K562 (cell line): Measurements from ENCODE around the gene SND1.

ENCODE experiments used
- BACH1 ChIP-seq: fragments of 200-800 bp; sonication (Bioruptor generic); IDR thresholded peaks from 2 replicates; pipeline ENCODE4 v1.6.1; 2016; ENCODE audit warnings: missing genetic modification characterization, missing compliant biosample characterization
- BRF2 ChIP-seq: IDR thresholded peaks from 3 replicates; pipeline ENCODE4 v1.6.1; 2011; ENCODE audit warnings: borderline replicate concordance, mild to moderate bottlenecking; ENCODE audit not compliant: insufficient read length, insufficient read depth
- CBX2 ChIP-seq: fragments of 200-600 bp; sonication (generic); IDR thresholded peaks from one replicate; pipeline ENCODE4 v1.6.1; 2012; ENCODE audit warnings: mild to moderate bottlenecking, low read length, inconsistent platforms; ENCODE audit not compliant: insufficient read depth, poor library complexity, severe bottlenecking
- LARP7 ChIP-seq: fragments of 450-650 bp; IDR thresholded peaks from 2 replicates; pipeline ENCODE4 v1.6.1; 2016
- MITF ChIP-seq: IDR thresholded peaks from 2 replicates; pipeline ENCODE4 v1.6.1; 2014; ENCODE audit warnings: antibody characterized with exemption
- TCF7 ChIP-seq: sonication (generic); IDR thresholded peaks from 2 replicates; pipeline ENCODE4 v1.6.1; 2016; ENCODE audit warnings: antibody characterized with exemption, borderline replicate concordance
- TCF7L2 ChIP-seq: fragments of 150-350 bp; IDR thresholded peaks from 2 replicates; pipeline ENCODE4 v1.6.1; 2016; ENCODE audit warnings: low read depth, mild to moderate bottlenecking, low read length, moderate library complexity
- THAP7 ChIP-seq: fragments of 250-450 bp; sonication (Bioruptor Pico); IDR thresholded peaks from 2 replicates; pipeline ENCODE4 v1.5.0; 2021
- ZNF146 ChIP-seq: IDR thresholded peaks from one replicate; pipeline ENCODE4 v1.6.1; 2018; ENCODE audit warnings: missing compliant biosample characterization; ENCODE audit not compliant: unreplicated experiment
- ZNF212 ChIP-seq: fragments of 450-650 bp; formaldehyde crosslinking; IDR thresholded peaks from 2 replicates; pipeline ENCODE4 v1.4.0; 2020; ENCODE audit warnings: mild to moderate bottlenecking
- ZNF384 ChIP-seq: IDR thresholded peaks from 2 replicates; pipeline ENCODE4 v1.6.1; 2012; ENCODE audit warnings: low read depth, low read length, improper control_type of control experiment
- ZNF780A ChIP-seq: fragments of 250-450 bp; sonication (Bioruptor Pico); IDR thresholded peaks from 2 replicates; pipeline ENCODE4 v1.5.0; 2021; ENCODE audit warnings: mild to moderate bottlenecking
- TF ChIP-seq, protein P1 (sequence below), 3 experiments: IDR thresholded peaks in 2 of 3; conservative IDR thresholded peaks in 1 of 3; 2 replicates each; pipeline ENCODE4 v1.5.1; 2011 to 2012; ENCODE audit warnings: low read length in 3 of 3, mild to moderate bottlenecking in 3 of 3, control low read depth in 2 of 3, improper control_type of control experiment in 1 of 3, inconsistent platforms in 1 of 3, low read depth in 1 of 3, mixed read lengths in 1 of 3, moderate library complexity in 1 of 3; ENCODE audit not compliant: insufficient read depth in 2 of 3

DNA sequence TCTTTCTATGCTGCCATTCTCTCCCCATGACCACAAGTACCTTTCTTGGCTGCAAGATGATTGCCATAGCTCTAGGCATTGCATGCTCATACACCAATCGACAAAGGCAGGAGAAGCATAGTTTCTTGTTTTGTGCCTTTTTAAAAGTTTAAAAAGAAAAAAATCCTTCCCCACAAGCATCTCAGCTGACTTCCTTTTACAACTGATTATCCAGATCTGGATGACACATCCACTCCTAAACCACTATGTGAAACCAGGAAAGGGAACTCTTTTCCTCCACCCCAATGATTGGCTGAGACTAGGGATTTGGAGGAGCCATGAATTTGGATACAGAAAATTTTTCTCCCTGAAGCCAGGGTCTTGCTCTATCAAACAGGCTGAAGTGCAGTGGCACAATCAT lies 393.8 kb downstream of the SND1 start:
- TF ChIP-seq ZNF212 (CRISPR knock-in tag) (no peak), CBX2 (no peak), BACH1 (tag) (no peak), TCF7 (no peak), ZNF384 (no peak), ZNF780A (CRISPR knock-in tag) (no peak), TCF7L2 (no peak), ZNF146 (no peak), MITF (no peak), BRF2 (no peak), THAP7 (CRISPR knock-in tag) (no peak), LARP7 (no peak)
- TF ChIP-seq, protein P1, sequence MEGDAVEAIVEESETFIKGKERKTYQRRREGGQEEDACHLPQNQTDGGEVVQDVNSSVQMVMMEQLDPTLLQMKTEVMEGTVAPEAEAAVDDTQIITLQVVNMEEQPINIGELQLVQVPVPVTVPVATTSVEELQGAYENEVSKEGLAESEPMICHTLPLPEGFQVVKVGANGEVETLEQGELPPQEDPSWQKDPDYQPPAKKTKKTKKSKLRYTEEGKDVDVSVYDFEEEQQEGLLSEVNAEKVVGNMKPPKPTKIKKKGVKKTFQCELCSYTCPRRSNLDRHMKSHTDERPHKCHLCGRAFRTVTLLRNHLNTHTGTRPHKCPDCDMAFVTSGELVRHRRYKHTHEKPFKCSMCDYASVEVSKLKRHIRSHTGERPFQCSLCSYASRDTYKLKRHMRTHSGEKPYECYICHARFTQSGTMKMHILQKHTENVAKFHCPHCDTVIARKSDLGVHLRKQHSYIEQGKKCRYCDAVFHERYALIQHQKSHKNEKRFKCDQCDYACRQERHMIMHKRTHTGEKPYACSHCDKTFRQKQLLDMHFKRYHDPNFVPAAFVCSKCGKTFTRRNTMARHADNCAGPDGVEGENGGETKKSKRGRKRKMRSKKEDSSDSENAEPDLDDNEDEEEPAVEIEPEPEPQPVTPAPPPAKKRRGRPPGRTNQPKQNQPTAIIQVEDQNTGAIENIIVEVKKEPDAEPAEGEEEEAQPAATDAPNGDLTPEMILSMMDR (IDR thresholded peaks at IDR 0.05 in 2 of 3, conservative IDR thresholded peaks at IDR 0.05 in 1 of 3; ENCODE audit: insufficient read depth in 2 of 3, low read depth in 1 of 3, low read length in 3 of 3): no peak
